ENCODE data around the gene RFX7.

RFX7 gene

DNA sequence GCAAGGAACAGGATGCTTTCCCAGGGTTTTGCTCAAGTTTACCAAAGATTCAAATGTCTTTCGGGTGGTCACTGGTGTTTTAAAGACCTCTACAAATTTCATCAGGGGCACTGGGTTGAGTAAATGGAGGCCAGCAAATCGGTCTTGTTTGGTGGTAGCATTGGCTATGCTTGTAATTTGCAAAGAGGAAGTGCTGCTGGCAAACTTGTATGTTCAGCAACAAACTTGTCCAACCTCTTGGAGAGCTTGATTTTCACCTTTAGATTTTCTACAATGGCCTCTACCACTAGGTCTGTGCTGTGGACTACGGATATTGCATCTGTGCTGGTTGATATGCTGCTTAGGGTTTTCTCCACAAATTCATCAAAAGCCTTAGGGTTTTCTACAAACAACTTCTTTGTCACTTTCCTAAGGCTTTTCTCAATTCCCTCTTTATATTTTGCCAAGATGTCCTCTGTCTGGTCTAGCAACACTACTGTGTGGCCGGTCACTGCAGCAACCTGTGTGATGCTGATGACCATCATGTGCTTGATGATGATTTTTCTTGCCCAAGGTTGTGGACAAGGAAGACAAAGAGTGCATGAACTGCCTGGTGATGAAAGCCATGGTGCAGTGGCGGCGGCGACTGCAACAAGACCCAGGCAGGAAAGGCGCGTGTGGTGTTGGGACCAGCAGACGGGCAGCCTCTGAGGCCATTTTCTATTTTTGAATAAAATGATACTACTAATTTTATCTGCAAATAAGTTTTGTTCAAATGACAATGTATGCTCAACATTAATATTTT lies 50.8 kb downstream of the RFX7 start:
- H3K4me3 ChIP-seq (ENCODE audit: low read depth, low read length): no peak overlapping the region
- no peaks in the 10 kb centered on the region for H3K36me3 ChIP-seq (replicated peaks)
- in situ Hi-C loops (cut with HindIII; ENCODE audit: low pct_ligation_motif_present, low sequenced_read_pairs): no loop called here
- H3K27ac ChIP-seq: no peak overlapping the region
- no peak for TF ChIP-seq CTCF (IDR thresholded peaks at IDR 0.05; ENCODE audit: low read depth, low read length, missing control alignments)
- no peak for DNase-seq
- H3K27me3 ChIP-seq (replicated peaks): no peaks in the 10 kb centered on the region

- Histone ChIP-seq H3K4me3 (ENCODE audit: low read depth, low read length) (no peak overlapping the region), H3K27me3 (replicated peaks) (no peaks in the 10 kb centered on the region), H3K36me3 (replicated peaks) (no peaks in the 10 kb centered on the region), H3K27ac (no peak overlapping the region)
- in situ Hi-C loops (cut with HindIII; ENCODE audit: low pct_ligation_motif_present, low sequenced_read_pairs): no loop called here
- no peak for DNase-seq
- no peak for TF ChIP-seq CTCF (IDR thresholded peaks at IDR 0.05; ENCODE audit: low read depth, low read length, missing control alignments)
These were observed 56.0 kb downstream of the RFX7 start for GRCh38 chr15:56187665-56188064.

- no peak for DNase-seq
- H3K27ac ChIP-seq: no peak overlapping the region
- in situ Hi-C loops (cut with HindIII; ENCODE audit: low pct_ligation_motif_present, low sequenced_read_pairs): no loop called here
- no peak overlapping the region for H3K4me3 ChIP-seq (ENCODE audit: low read depth, low read length)
- H3K36me3 ChIP-seq (replicated peaks): no peaks in the 10 kb centered on the region
- no peak for TF ChIP-seq CTCF (IDR thresholded peaks at IDR 0.05; ENCODE audit: low read depth, low read length, missing control alignments)
- H3K27me3 ChIP-seq (replicated peaks): no peaks in the 10 kb centered on the region
These were observed 57.7 kb downstream of the RFX7 start for GRCh38 chr15:56185980-56186379.

- no peak for TF ChIP-seq CTCF (IDR thresholded peaks at IDR 0.05; ENCODE audit: low read depth, low read length, missing control alignments)
- Histone ChIP-seq H3K27me3 (replicated peaks) (no peaks in the 10 kb centered on the region), H3K36me3 (replicated peaks) (no peaks in the 10 kb centered on the region), H3K27ac (no peak overlapping the region), H3K4me3 (ENCODE audit: low read depth, low read length) (no peak overlapping the region)
- DNase-seq: no peak
- in situ Hi-C loops (cut with HindIII; ENCODE audit: low pct_ligation_motif_present, low sequenced_read_pairs): no loop called here
These were observed 59.2 kb downstream of the RFX7 start for GRCh38 chr15:56184516-56184915.

DNA sequence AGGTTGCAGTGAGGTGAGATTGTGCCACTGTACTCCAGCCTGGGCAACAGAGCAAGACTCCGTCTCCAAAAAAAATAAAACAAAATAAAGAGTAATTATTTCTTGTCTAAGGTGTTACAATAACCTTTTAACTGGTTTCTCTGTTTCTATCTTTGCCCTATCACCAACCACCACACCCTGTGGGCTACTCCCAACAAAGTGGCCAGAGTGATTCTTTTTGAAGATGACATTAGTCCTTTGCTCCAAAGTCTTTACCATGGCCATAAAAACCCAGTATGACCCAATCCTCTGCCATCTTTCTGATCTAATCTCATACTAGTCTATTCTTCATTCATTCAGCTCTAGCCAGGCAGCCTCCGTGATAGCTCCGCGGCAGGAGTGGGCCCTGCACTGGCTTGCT lies 62.8 kb downstream of the RFX7 start:
- Histone ChIP-seq H3K36me3 (replicated peaks) (no peaks in the 10 kb centered on the region), H3K27me3 (replicated peaks) (no peaks in the 10 kb centered on the region), H3K27ac (no peak overlapping the region), H3K4me3 (ENCODE audit: low read depth, low read length) (no peak overlapping the region)
- no peak for TF ChIP-seq CTCF (IDR thresholded peaks at IDR 0.05; ENCODE audit: low read depth, low read length, missing control alignments)
- DNase-seq: no peak
- in situ Hi-C loops (cut with HindIII; ENCODE audit: low pct_ligation_motif_present, low sequenced_read_pairs): no loop called here

- no peaks in the 10 kb centered on the region for H3K36me3 ChIP-seq (replicated peaks)
- no peak for DNase-seq
- H3K4me3 ChIP-seq (ENCODE audit: low read depth, low read length): no peak overlapping the region
- in situ Hi-C loops (cut with HindIII; ENCODE audit: low pct_ligation_motif_present, low sequenced_read_pairs): no loop called here
- no peak overlapping the region for H3K27ac ChIP-seq
- H3K27me3 ChIP-seq (replicated peaks): no peaks in the 10 kb centered on the region
- no peak for TF ChIP-seq CTCF (IDR thresholded peaks at IDR 0.05; ENCODE audit: low read depth, low read length, missing control alignments)
These were observed 66.7 kb downstream of the RFX7 start for GRCh38 chr15:56176996-56177395.

Measured in brain microvascular endothelial cell (primary cell).